Activated T-cell treated with anti-CD3 and anti-CD28 coated beads for 1 hour (primary cell): ENCODE data around the gene IFT20.
"Not testable (repeated sequence)": the region's sequence is repeated elsewhere in the genome, so short reads cannot be mapped to it uniquely, and the experiment has no call there.

Experiments
- DNase-seq: peaks from one replicate; pipeline ENCODE4 v3.0.0-alpha.2; 2020; ENCODE audit warnings: low read depth

IFT20 gene

DNA sequence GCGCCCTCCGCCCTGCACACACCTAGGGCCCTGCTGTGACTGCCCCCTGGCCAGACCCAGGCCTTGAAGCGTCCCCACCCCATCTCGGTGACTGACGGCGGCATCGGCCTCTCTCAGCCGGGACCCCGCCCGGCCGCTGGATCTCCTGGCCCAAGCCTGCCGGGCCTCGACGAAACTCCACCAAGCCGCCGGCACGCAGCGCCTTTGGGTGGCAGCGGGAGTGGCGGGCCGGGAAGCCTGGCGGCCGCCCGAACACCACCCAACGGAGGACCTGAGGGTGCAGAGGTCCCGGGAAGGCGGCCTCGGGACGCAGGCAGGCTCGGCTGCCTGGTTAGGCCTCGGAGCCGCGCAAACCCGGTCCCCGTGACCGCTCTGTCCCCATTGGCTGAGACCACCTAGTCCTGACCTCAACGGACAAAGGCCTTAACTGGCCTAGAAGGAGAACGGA, 28.3 kb downstream of the IFT20 start:
- no peak for DNase-seq

DNA sequence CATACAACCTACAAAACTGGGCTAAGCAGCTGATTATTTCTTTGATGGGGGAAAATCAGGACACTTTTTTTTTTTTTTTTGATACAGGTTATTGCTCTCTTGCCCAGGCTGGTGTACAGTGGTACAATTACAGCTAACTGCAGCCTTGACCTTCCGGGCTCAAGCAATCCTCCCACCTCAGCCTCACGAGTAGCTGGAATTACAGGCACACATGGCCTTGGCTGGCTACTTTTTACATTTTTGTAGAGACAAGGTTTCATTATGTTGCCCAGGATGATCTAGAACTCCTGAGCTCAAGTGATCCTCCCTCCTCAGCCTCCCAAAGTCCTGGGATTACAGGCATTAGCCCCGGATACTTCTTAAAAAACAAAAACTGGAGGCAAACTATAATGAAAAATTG, 36.8 kb downstream of the IFT20 start:
- no peak for DNase-seq

DNA sequence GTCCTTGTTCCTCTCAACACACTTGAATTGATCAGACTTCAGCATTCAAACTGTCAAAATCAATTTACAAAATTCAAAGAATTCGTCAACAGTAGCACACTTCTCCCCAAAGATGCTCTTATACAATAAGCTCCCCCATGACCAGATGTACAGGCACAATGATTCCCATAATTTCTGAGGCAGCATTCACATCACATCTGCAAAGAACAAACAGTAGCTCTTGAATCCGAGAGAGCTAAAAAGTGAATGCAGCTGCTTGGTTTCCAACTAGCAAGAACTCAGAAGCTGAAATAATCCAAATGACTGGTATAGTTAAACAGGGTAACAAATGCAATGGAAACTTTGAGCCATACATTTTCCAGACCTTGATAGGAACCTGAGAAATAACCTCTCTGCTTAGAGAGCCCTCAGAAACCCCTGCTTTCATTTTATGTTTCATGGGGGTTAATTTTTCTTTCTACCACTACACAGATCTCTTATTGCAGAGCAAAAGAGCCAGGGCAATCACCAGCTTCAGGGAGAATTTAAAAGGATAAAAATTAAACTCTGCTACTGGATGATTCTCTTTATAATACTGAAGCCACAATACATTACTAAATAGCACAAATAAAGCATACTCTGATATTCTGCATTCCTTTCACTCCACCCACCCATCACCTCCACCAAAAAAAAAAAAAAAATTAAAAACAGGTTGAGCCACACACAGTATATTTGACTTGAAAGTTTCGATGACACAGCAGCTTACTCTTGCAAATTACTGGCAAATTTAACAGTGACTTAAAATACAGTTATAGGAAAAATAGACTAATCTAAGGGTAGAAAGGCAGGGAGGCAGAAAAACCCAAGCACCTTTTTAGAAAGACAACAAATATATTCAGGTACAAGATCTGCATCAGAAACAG, 39.3 kb downstream of the IFT20 start:
- DNase-seq, result no peak

DNA sequence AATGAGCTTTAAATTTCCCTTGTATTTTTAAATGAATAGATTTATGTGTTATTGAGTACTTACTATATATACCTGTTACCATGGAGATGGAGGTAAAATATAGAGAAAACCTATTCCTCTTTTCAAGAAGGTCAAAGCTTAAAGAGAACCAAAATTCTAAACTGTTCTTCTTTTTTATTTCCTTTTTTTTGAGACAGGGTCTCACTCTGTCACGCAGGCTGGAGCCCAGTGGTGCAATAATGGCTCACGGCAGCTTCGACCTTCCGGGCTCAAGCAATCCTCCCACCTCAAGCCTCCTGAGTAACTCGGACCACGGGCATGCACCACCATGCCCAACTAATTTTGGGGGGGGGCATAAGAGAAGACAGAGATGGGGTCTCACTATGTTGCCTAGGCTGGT, 41.3 kb downstream of the IFT20 start:
- DNase-seq, result no peak

DNA sequence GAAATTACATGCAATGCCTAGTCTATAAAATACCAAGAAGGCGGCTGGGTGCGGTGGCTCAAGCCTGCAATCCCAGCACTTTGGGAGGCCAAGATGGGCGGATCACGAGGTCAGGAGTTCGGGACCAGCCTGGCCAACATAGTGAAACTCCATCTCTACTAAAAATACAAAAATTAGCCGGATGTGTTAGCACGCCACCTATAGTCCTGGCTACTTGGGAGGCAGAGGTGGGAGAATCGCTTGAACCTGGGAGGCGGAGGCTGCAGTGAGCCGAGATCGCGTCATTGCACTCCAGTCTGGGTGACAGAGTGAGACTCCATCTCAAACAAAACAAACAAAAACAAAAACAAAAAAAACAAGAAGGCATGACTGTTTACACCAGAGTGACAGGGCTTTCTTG, 42.4 kb downstream of the IFT20 start:
- DNase-seq, result not testable (repeated sequence)

DNA sequence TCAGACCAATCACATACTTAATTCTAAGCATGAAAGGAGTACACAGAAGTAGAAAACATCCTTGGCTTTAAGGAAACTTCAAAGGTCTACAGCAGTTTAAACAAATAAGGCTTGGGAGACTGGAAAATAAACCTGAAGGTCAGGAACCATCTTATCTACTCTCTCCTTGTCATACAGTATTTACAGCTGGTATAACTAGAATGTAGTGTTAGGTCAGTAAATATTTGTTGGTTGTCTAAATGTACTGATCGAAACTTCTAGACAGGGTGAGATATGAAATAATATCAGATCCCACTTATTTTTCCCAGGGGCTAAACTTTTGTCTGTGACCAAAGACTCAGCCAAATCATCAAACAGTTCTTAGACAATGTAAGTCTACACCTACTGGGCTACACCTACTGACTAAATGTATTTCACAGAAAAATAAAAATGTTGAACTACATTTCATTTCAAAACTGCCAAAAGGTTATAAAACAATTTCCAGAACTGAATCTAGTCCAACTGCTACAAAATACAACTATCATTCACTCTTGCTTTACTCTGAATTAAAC, 43.4 kb downstream of the IFT20 start:
- DNase-seq, result no peak

DNA sequence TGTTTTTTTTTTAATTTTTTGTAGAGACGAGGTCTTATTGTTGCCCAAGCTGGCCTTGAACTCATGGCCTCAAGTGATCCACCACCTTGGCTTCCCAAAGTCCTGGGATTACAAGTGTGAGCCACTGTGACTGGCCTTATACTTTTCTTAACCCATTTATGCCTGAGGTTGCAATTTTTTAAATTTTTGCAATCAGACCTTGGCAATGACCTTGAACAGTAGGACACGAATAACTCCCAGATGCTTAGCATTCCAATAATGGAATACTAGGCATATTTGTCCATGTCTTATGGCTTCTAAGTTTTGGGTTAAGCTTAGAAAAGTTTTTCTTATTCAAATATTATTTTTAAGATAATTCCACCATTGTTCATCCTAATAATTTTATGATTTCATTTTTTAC, 44.6 kb downstream of the IFT20 start:
- DNase-seq, result no peak

DNA sequence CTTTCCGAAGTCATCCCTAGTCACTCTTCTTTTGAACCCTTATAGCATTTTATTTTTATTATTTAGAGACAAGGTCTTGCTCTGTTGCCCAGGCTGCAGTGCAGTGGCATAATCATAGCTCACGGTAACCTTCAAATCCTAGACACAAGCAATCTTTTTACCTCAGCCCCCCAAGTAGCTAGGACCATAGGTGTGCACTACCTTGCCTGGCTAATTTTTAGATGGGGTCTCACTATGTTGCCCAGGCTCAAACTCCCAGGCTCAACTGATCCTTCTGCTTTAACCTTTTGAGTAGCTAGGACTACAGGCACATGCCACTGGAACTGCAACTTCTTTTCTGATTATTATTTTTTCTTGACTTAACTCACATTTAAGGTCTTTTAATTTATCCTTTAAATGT, 49.3 kb downstream of the IFT20 start:
- DNase-seq, result no peak

DNA sequence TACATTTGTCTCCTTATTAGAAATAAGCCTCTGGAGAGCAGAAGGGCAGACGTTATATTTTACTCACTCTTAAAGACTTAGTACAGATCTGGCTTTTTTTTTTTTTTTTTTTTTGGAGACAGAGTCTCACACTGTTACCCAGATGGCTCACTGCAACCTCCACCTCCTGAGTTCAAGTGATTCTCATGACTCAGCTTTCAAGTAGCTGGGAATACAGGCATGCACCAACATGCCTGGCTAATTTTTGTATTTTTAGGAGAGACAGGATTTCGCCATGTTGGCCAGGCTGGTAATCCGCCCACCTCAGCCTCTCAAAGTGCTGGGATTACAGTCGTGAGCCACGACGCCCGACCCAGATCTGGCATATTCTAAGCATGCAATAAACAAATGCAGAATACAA, 52.7 kb downstream of the IFT20 start:
- no peak for DNase-seq

DNA sequence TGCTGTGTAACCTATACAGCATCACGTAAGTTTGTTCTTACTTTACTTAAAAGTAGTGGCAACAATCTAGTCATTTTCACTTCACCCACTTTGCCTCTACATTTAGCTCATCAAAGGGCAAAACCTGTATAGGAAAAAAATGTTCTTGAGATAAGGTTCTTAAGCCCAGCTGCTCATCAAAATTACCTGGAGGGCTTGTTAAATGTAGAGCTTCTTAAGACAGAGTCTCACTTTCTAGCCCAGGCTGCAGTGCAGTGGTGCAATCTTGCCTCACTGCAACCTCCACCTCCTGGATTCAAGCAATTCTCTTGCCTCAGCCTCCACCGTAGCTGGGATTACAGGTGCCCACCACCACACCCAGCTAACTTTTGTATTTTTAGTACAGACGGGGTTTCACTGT, 54.4 kb downstream of the IFT20 start:
- no peak for DNase-seq

DNA sequence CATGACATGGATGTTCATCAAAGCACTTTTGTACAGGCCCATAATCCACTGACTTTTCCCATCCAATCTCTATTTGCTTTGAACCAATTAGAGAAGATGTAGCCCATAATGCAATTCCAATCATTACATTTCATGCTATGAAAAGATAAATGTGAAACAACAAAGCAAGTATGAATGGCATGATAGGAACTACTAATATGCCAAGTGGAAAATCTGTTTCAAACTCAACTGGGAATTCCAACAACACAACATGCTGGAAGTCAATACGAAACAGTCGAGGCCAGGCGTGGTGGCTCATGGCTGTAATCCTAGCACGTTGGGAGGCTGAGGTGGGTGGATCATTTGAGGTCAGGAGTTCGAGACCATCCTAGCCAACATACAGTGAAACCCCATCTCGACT, 55.9 kb downstream of the IFT20 start:
- DNase-seq, result no peak
